ENCODE results near the gene TMX4. TPM values are rescaled to one million over a fixed set of nuclear protein-coding genes. Genes with fewer than 3 reads are reported as not detected.

TMX4 gene
- total and polyA plus RNA-seq, 2 experiments from 2014 or later: 2.5 to 7.5 TPM

DNA sequence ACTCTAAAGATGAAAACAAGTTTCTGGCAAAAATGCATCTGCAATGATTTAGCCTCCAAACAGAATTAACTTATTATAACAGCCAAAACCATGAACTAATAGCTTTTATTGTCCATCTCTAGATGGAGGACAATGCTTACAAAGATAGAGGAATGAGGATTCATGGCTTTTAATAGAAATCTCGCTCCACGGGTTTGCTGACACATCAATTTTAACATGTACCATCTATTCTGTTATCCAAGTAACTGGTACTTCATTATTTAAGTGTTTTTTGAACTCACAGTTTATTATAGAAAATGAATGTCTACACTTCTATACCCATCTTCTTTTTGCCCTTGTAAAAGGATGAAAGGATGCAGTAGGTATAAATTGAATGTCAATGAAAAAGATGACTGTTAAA, 10.8 kb downstream of the TMX4 start (continued):
- TF ChIP-seq, protein P1, sequence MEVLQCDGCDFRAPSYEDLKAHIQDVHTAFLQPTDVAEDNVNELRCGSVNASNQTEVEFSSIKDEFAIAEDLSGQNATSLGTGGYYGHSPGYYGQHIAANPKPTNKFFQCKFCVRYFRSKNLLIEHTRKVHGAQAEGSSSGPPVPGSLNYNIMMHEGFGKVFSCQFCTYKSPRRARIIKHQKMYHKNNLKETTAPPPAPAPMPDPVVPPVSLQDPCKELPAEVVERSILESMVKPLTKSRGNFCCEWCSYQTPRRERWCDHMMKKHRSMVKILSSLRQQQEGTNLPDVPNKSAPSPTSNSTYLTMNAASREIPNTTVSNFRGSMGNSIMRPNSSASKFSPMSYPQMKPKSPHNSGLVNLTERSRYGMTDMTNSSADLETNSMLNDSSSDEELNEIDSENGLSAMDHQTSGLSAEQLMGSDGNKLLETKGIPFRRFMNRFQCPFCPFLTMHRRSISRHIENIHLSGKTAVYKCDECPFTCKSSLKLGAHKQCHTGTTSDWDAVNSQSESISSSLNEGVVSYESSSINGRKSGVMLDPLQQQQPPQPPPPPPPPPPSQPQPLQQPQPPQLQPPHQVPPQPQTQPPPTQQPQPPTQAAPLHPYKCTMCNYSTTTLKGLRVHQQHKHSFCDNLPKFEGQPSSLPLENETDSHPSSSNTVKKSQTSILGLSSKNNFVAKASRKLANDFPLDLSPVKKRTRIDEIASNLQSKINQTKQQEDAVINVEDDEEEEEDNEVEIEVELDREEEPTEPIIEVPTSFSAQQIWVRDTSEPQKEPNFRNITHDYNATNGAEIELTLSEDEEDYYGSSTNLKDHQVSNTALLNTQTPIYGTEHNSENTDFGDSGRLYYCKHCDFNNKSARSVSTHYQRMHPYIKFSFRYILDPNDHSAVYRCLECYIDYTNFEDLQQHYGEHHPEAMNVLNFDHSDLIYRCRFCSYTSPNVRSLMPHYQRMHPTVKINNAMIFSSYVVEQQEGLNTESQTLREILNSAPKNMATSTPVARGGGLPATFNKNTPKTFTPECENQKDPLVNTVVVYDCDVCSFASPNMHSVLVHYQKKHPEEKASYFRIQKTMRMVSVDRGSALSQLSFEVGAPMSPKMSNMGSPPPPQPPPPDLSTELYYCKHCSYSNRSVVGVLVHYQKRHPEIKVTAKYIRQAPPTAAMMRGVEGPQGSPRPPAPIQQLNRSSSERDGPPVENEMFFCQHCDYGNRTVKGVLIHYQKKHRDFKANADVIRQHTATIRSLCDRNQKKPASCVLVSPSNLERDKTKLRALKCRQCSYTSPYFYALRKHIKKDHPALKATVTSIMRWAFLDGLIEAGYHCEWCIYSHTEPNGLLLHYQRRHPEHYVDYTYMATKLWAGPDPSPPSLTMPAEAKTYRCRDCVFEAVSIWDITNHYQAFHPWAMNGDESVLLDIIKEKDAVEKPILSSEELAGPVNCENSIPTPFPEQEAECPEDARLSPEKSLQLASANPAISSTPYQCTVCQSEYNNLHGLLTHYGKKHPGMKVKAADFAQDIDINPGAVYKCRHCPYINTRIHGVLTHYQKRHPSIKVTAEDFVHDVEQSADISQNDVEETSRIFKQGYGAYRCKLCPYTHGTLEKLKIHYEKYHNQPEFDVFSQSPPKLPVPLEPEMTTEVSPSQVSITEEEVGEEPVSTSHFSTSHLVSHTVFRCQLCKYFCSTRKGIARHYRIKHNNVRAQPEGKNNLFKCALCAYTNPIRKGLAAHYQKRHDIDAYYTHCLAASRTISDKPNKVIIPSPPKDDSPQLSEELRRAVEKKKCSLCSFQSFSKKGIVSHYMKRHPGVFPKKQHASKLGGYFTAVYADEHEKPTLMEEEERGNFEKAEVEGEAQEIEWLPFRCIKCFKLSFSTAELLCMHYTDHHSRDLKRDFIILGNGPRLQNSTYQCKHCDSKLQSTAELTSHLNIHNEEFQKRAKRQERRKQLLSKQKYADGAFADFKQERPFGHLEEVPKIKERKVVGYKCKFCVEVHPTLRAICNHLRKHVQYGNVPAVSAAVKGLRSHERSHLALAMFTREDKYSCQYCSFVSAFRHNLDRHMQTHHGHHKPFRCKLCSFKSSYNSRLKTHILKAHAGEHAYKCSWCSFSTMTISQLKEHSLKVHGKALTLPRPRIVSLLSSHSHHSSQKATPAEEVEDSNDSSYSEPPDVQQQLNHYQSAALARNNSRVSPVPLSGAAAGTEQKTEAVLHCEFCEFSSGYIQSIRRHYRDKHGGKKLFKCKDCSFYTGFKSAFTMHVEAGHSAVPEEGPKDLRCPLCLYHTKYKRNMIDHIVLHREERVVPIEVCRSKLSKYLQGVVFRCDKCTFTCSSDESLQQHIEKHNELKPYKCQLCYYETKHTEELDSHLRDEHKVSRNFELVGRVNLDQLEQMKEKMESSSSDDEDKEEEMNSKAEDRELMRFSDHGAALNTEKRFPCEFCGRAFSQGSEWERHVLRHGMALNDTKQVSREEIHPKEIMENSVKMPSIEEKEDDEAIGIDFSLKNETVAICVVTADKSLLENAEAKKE (CRISPR knock-in tag; IDR thresholded peaks at IDR 0.05): no peak
- TF ChIP-seq ZNF114 (CRISPR knock-in tag; IDR thresholded peaks at IDR 0.05) (no peak), CREB1 (CRISPR knock-in tag; IDR thresholded peaks at IDR 0.05; ENCODE audit: low read depth) (no peak)

DNA sequence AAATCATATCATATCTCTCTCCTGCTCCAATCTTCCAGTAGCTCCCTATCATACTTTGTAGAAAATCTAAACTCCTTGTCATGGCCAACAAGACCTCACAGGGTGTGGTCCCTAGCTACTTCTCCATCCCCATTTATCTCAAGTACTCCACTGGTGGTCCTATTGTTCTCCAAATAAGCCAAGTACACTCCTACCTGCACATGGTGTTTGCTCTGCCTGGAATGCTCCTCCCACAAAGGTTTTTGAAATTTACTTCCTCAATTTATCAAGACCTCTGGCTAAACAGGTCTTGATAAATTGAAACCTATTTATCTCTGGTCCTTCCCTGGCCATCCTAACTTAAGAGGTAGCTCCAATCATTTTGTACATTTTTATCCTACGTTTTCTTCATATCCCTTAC, 12.1 kb downstream of the TMX4 start:
- H3K27me3 Mint-ChIP-seq (ENCODE audit: insufficient read depth, low read depth, poor library complexity): no peaks in the 10 kb centered on the region
- TF ChIP-seq ZNF331 (CRISPR knock-in tag; IDR thresholded peaks at IDR 0.05; ENCODE audit: low read depth) (0 out of 2 replicates have a peak, but pooled peaks have one; percentile 1), STAT1 (IDR thresholded peaks at IDR 0.05; ENCODE audit: unreplicated experiment) (no peak), NANOG (IDR thresholded peaks at IDR 0.05; ENCODE audit: borderline replicate concordance) (no peak)
- TF ChIP-seq, protein P2, sequence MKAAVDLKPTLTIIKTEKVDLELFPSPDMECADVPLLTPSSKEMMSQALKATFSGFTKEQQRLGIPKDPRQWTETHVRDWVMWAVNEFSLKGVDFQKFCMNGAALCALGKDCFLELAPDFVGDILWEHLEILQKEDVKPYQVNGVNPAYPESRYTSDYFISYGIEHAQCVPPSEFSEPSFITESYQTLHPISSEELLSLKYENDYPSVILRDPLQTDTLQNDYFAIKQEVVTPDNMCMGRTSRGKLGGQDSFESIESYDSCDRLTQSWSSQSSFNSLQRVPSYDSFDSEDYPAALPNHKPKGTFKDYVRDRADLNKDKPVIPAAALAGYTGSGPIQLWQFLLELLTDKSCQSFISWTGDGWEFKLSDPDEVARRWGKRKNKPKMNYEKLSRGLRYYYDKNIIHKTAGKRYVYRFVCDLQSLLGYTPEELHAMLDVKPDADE (IDR thresholded peaks at IDR 0.05): no peak
- TF ChIP-seq, protein P3, sequence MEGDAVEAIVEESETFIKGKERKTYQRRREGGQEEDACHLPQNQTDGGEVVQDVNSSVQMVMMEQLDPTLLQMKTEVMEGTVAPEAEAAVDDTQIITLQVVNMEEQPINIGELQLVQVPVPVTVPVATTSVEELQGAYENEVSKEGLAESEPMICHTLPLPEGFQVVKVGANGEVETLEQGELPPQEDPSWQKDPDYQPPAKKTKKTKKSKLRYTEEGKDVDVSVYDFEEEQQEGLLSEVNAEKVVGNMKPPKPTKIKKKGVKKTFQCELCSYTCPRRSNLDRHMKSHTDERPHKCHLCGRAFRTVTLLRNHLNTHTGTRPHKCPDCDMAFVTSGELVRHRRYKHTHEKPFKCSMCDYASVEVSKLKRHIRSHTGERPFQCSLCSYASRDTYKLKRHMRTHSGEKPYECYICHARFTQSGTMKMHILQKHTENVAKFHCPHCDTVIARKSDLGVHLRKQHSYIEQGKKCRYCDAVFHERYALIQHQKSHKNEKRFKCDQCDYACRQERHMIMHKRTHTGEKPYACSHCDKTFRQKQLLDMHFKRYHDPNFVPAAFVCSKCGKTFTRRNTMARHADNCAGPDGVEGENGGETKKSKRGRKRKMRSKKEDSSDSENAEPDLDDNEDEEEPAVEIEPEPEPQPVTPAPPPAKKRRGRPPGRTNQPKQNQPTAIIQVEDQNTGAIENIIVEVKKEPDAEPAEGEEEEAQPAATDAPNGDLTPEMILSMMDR (conservative IDR thresholded peaks at IDR 0.05; ENCODE audit: low read depth in 2 of 2): no peak

More for the DNA sequence above, 12.1 kb downstream of the TMX4 start:
- Histone ChIP-seq H3K9me2 (ENCODE audit: insufficient read depth) (no peaks in the 10 kb centered on the region; the same call in 1 of the 2 replicates), H3F3A (replicated peaks; ENCODE audit: low read depth) (no peaks in the 10 kb centered on the region), H3K36me3 (ENCODE audit: insufficient read depth) (no peaks in the 10 kb centered on the region), H3K27me3 (ENCODE audit: insufficient read depth) (no peaks in the 10 kb centered on the region), H3K4me3 (no peak overlapping the region), H3K79me2 (replicated peaks; ENCODE audit: insufficient read depth) (no peaks in the 10 kb centered on the region), H3K4me1 (ENCODE audit: insufficient read depth) (peaks cover 15% of the 10 kb centered on the region), H2AFZ (no peak overlapping the region), H3K4me2 (no peak overlapping the region), H3K27ac (ENCODE audit: low read depth) (no peak overlapping the region), H4K20me1 (replicated peaks; ENCODE audit: insufficient read depth) (no peaks in the 10 kb centered on the region; the same call in 1 of the 2 replicates)
- peaks cover 24% of the 10 kb centered on the region; the same call in 2 of the 3 replicates for H3K4me1 Mint-ChIP-seq
- H3K36me3 Mint-ChIP-seq (ENCODE audit: low read depth): no peaks in the 10 kb centered on the region
- H3K9me3 Mint-ChIP-seq: no peaks in the 10 kb centered on the region
- no peak overlapping the region for H3K4me3 Mint-ChIP-seq
- DNase-seq (ENCODE audit: low spot score): no peak
- ATAC-seq: no peak
- no peak overlapping the region for H3K27ac Mint-ChIP-seq

Data from GM23338 (cell line).